Thyroid gland (tissue), 4 donors: ENCODE data around the gene ITPKB. TPM values are rescaled to one million over a fixed set of nuclear protein-coding genes. Genes with fewer than 3 reads are reported as not detected.

Experiments used
- DNase-seq, 2 donors: peaks; one replicate each; pipeline ENCODE4 v3.0.0-alpha.2; 2019
- H3K27ac ChIP-seq, 3 donors: fragments of 200-600 bp; sonication (generic); 1 replicate in 2 of 3; 2 replicates in 1 of 3; pipeline ENCODE4 v1.5.1; 2016 to 2019; ENCODE audit warnings: mild to moderate bottlenecking in 1 of 3, moderate library complexity in 1 of 3
- H3K27me3 ChIP-seq: fragments of 200-600 bp; sonication (generic); one replicate; pipeline ENCODE4 v1.5.1; 2019
- H3K36me3 ChIP-seq, 2 donors: fragments of 200-600 bp; sonication (generic); one replicate each; pipeline ENCODE4 v1.5.1; 2016 to 2019
- H3K4me1 ChIP-seq, 2 donors: fragments of 200-600 bp; sonication (generic); one replicate each; pipeline ENCODE4 v1.5.1; 2017 to 2019
- H3K4me3 ChIP-seq, 3 donors: fragments of 200-600 bp; sonication (generic); replicated peaks in 1 of 3; 1 replicate in 2 of 3; 2 replicates in 1 of 3; pipeline ENCODE4 v1.5.1; 2016; ENCODE audit warnings: mild to moderate bottlenecking in 1 of 3
- H3K9me3 ChIP-seq: fragments of 200-600 bp; sonication (generic); one replicate; pipeline ENCODE4 v1.5.1; 2017
- CTCF ChIP-seq, 6 experiments: fragments of 200-600 bp in 3 of 6; fragments of 450-650 bp in 3 of 6; sonication (generic) in 3 of 6; IDR thresholded peaks; one replicate each; pipeline ENCODE4 v1.5.1; 2016 to 2019; ENCODE audit warnings: antibody characterized with exemption in 6 of 6, mild to moderate bottlenecking in 2 of 6, inconsistent platforms in 1 of 6, moderate library complexity in 1 of 6
- POLR2A ChIP-seq, 2 donors: fragments of 450-650 bp; IDR thresholded peaks; one replicate each; pipeline ENCODE4 v1.6.1; 2017; ENCODE audit warnings: antibody characterized with exemption in 2 of 2, mild to moderate bottlenecking in 2 of 2, moderate library complexity in 1 of 2
- WGBS, 2 donors: methylation state at CpG; one replicate each; pipeline ENCODE4 v1.1.5; 2017; 5-methylcytosine and 5-hydroxymethylcytosine counted together
- intact Hi-C: fragments of 100-400 bp; cut with DNase I; formaldehyde crosslinking; loops from one replicate; pipeline ENCODE4 v1.15.1; 2023
- total RNA-seq, 4 donors: library from RNA; depleted of rRNA; stranded (reverse); fragments of >200 nt; gene quantifications; one replicate each; pipeline ENCODE4 v1.2.3, GENCODE V29; 2016

Gene ITPKB
- total RNA-seq, 4 donors from 2014 or later = 19.1 to 24.0 (median 22.2) TPM

GRCh38 chr1:226634611-226635246 is 104.4 kb downstream of the ITPKB start:
- Histone ChIP-seq H3K4me1 (peaks cover 0 to 3% of the 10 kb centered on the region in 2 donors), H3K4me3 (no peak overlapping the region), H3K9me3 (no peaks in the 10 kb centered on the region), H3K27me3 (no peaks in the 10 kb centered on the region), H3K36me3 (peaks cover 0 to 6% of the 10 kb centered on the region in 2 donors), H3K27ac (peak overlapping the region in 1 of 3 donors; percentile 28)
- intact Hi-C loops = loop anchor here (2.0 to 10.0 kb wide), 3 partner anchors 100 to 810 kb away; partner anchors contain the start of gene ITPKB
- DNase-seq = no peak
- TF ChIP-seq POLR2A (IDR thresholded peaks at IDR 0.05) (no peak), CTCF (IDR thresholded peaks at IDR 0.05) (no peak)
- 88 to 93% methylated on average over 22 of the region's 22 CpGs for WGBS, 2 donors

- no peak overlapping the region for H3K4me3 ChIP-seq
- H3K36me3 ChIP-seq = peaks cover 0 to 1% of the 10 kb centered on the region in 2 donors
- H3K9me3 ChIP-seq = no peaks in the 10 kb centered on the region
- intact Hi-C loops = loop anchor here (2.0 to 10.0 kb wide), 3 partner anchors 101 to 811 kb away; partner anchors contain the start of gene ITPKB
- peaks cover 0 to 3% of the 10 kb centered on the region in 2 donors for H3K4me1 ChIP-seq
- H3K27me3 ChIP-seq = no peaks in the 10 kb centered on the region
- DNase-seq = peak; percentile 76
- WGBS, 2 donors = 5% methylated on average over 4 of the region's 6 CpGs; no CpG with 5 or more reads in 1 of the 2 donors
- TF ChIP-seq POLR2A (IDR thresholded peaks at IDR 0.05) (no peak), CTCF (IDR thresholded peaks at IDR 0.05) (peak; percentile 80 to 96 (median 92))
- peak overlapping the region in 1 of 3 donors; percentile 28 for H3K27ac ChIP-seq
Observed at GRCh38 chr1:226634166-226634588, 104.9 kb downstream of the ITPKB start.

- H3K9me3 ChIP-seq = no peaks in the 10 kb centered on the region
- no peaks in the 10 kb centered on the region for H3K27me3 ChIP-seq
- H3K4me3 ChIP-seq = no peak overlapping the region
- no peaks in the 10 kb centered on the region for H3K36me3 ChIP-seq
- DNase-seq = no peak
- H3K27ac ChIP-seq = no peak overlapping the region
- no peak for TF ChIP-seq POLR2A (IDR thresholded peaks at IDR 0.05)
- no peak for TF ChIP-seq CTCF (IDR thresholded peaks at IDR 0.05)
- intact Hi-C loops = loop anchor here (2.0 to 10.0 kb wide), 3 partner anchors 101 to 811 kb away; partner anchors contain the start of gene ITPKB
- WGBS, 2 donors = 55% methylated on average over 7 of the region's 7 CpGs
- peaks cover 0 to 3% of the 10 kb centered on the region in 2 donors for H3K4me1 ChIP-seq
Observed at GRCh38 chr1:226633541-226634165, 105.4 kb downstream of the ITPKB start.

GRCh38 chr1:226632922-226633351 is 106.1 kb downstream of the ITPKB start:
- H3K27me3 ChIP-seq = no peaks in the 10 kb centered on the region
- WGBS, 2 donors = 82 to 91% methylated on average over 10 of the region's 10 CpGs
- H3K9me3 ChIP-seq = no peaks in the 10 kb centered on the region
- no peak overlapping the region for H3K27ac ChIP-seq
- no peak for DNase-seq
- H3K4me1 ChIP-seq = peaks cover 0 to 3% of the 10 kb centered on the region in 2 donors
- no peak overlapping the region for H3K4me3 ChIP-seq
- TF ChIP-seq CTCF (IDR thresholded peaks at IDR 0.05) (no peak), POLR2A (IDR thresholded peaks at IDR 0.05) (no peak)
- intact Hi-C loops = loop anchor here (10.0 kb wide), 2 partner anchors 102 to 812 kb away; partner anchors contain the start of gene ITPKB
- H3K36me3 ChIP-seq = no peaks in the 10 kb centered on the region
